ENCODE results near the gene C21orf58. TPM values are rescaled to one million over a fixed set of nuclear protein-coding genes. Genes with fewer than 3 reads are reported as not detected.

Gene C21orf58
- total RNA-seq, 1 donor from 2014 or later, result 20.7 TPM

- H3K4me3 Mint-ChIP-seq, result no peak overlapping the region
- no peak for TF ChIP-seq CTCF (IDR thresholded peaks at IDR 0.05; ENCODE audit: unreplicated experiment)
- H3K36me3 Mint-ChIP-seq, result peaks cover 16% of the 10 kb centered on the region
- peaks cover 15% of the 10 kb centered on the region for H3K4me1 Mint-ChIP-seq
- H3K27ac Mint-ChIP-seq, result no peak overlapping the region
- H3K27me3 Mint-ChIP-seq (ENCODE audit: low read depth), result no peaks in the 10 kb centered on the region
- no peak for DNase-seq (ENCODE audit: low spot score in 2 of 2, unreplicated experiment in 2 of 2)
- no peaks in the 10 kb centered on the region for H3K9me3 Mint-ChIP-seq
Observed at GRCh38 chr21:46289655-46290179, 34.0 kb downstream of the C21orf58 start.

- Mint-ChIP-seq H3K4me3 (peak overlapping the region; percentile 89), H3K27me3 (ENCODE audit: low read depth) (no peaks in the 10 kb centered on the region), H3K9me3 (no peaks in the 10 kb centered on the region), H3K27ac (no peak overlapping the region), H3K4me1 (peaks cover 31% of the 10 kb centered on the region), H3K36me3 (peaks cover 26% of the 10 kb centered on the region)
- no peak for DNase-seq (ENCODE audit: low spot score in 2 of 2, unreplicated experiment in 2 of 2)
- TF ChIP-seq CTCF (IDR thresholded peaks at IDR 0.05; ENCODE audit: unreplicated experiment), result no peak
Observed at GRCh38 chr21:46287541-46287940, 36.1 kb downstream of the C21orf58 start.

DNA sequence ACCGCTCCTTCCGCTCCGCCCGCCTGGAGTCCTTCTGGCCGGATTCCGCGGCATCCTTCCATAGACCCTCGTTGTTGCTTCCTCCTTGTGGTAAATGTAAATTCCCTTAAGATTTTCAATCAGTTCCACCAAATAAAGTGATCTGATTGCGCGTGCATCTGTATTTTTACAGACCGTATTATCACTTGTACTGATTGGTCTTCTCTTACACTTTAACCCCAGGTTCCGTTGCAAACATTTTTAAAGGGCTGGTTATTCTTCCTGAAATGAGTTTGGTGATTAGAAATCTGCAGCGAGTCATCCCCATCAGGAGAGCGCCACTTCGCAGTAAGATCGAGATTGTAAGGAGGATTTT is 37.0 kb downstream of the C21orf58 start:
- H3K4me1 Mint-ChIP-seq, result peaks cover 31% of the 10 kb centered on the region
- no peaks in the 10 kb centered on the region for H3K9me3 Mint-ChIP-seq
- no peak for TF ChIP-seq CTCF (IDR thresholded peaks at IDR 0.05; ENCODE audit: unreplicated experiment)
- no peaks in the 10 kb centered on the region for H3K27me3 Mint-ChIP-seq (ENCODE audit: low read depth)
- DNase-seq (ENCODE audit: low spot score in 2 of 2, unreplicated experiment in 2 of 2), result no peak
- peaks cover 19% of the 10 kb centered on the region for H3K36me3 Mint-ChIP-seq
- peak overlapping the region; percentile 89 for H3K4me3 Mint-ChIP-seq
- peak overlapping the region; percentile 97 for H3K27ac Mint-ChIP-seq

DNA sequence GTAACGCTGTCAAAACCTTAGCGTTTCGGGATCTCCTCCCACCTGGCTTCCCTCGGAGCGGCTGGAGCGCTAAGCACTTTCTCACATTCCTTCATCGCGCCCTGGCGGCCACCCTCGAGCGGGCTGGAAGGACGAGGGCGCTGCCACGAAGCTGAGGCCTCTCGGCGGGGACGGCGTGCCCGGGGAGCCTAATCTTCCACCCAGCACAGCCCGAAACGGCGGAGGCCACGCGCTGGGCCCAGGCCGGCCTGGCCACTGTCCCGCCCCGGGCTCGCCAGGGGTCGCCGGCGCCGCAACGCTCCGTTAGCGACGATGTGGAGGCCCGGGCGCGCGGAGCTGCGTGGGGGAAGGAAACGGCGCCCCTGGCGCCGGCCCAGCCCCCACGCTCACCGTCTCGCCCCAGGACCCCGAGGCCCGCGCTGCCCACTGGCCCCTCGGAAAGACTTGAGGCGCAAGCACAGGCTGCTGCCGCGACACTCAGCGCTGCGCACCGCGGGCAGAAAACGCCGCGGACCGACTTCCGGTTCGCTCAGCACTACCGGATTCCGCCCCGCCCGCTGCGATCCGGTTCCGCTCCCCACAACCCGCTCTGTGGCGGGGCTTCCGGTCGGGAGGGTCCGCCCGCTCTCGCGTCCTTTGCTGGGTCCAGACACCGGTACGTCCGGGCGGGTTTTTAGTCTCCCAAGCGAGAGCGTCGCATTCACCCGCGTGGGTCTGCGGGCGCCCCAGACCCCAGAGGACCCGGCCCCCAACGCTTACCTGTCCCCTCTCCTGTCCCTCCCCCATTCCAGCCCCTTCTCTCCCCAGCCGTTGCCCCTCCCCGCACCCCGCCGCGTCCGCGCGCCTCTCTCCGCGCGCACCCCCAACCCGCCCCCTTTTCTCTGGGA is 37.7 kb downstream of the C21orf58 start, which contains the start of gene YBEY:
Gene YBEY, plus strand, starts transcription at position 582 of the 887 bp plus-strand sequence. CDS start 572 bp downstream, outside the sequence.
- no peaks in the 10 kb centered on the region for H3K27me3 Mint-ChIP-seq (ENCODE audit: low read depth)

GRCh38 chr21:46285206-46285661 is 38.4 kb downstream of the C21orf58 start, which contains the start of gene MCM3AP:
TSS of gene MCM3AP (minus strand) at chr21:46285611. CDS start at chr21:46285286, 325 bp downstream.
- DNase-seq (ENCODE audit: low spot score in 2 of 2, unreplicated experiment in 2 of 2), result no peak
- no peak for TF ChIP-seq CTCF (IDR thresholded peaks at IDR 0.05; ENCODE audit: unreplicated experiment)
- H3K9me3 Mint-ChIP-seq, result no peaks in the 10 kb centered on the region
- H3K4me1 Mint-ChIP-seq, result peaks cover 36% of the 10 kb centered on the region
- H3K27me3 Mint-ChIP-seq (ENCODE audit: low read depth), result no peaks in the 10 kb centered on the region
- H3K4me3 Mint-ChIP-seq, result peak within 1 kb of the TSS; percentile 89
- H3K36me3 Mint-ChIP-seq, result peaks cover 23% of the 10 kb centered on the region
- peak within 1 kb of the TSS; percentile 97 for H3K27ac Mint-ChIP-seq

More for the DNA sequence above, 37.7 kb downstream of the C21orf58 start, which contains the start of gene YBEY:
- peak; percentile 22 for TF ChIP-seq CTCF (IDR thresholded peaks at IDR 0.05; ENCODE audit: unreplicated experiment)
- H3K4me3 Mint-ChIP-seq, result peak within 1 kb of the TSS; percentile 89
- peaks cover 18% of the 10 kb centered on the region for H3K36me3 Mint-ChIP-seq
- peaks cover 35% of the 10 kb centered on the region for H3K4me1 Mint-ChIP-seq
- peak; percentile 79 to 90 for DNase-seq (ENCODE audit: low spot score in 2 of 2, unreplicated experiment in 2 of 2)
- no peaks in the 10 kb centered on the region for H3K9me3 Mint-ChIP-seq
- peak within 1 kb of the TSS; percentile 97 for H3K27ac Mint-ChIP-seq

Measured in mesothelial cell of epicardium (in vitro differentiated cells).